Endothelial cell of umbilical vein (primary cell): ENCODE data around the gene PLXNB2. TPM values are rescaled to one million over a fixed set of nuclear protein-coding genes. Genes with fewer than 3 reads are reported as not detected.

Source experiments
- BruUV-seq: library from RNA; stranded (reverse); fragments of 400-500 nt; replicated peaks from 2 replicates; lab custom pipeline; 2021; lab: Mats Ljungman, UMichigan
- CTCF ChIA-PET: fragments of 300-600, 350-600 bp; sonication (Branson Sonifier 250); formaldehyde crosslinking; loops from one replicate; lab custom pipeline; 2021; ENCODE audit warnings: antibody characterized with exemption, inconsistent platforms; lab: Charles Lee
- POLR2A ChIA-PET: fragments of 300-600, 350-600 bp; sonication (Branson Sonifier 250); formaldehyde crosslinking; loops from one replicate; lab custom pipeline; 2021; ENCODE audit warnings: antibody characterized with exemption, inconsistent platforms; lab: Charles Lee
- DNase-seq: peaks from one replicate; pipeline ENCODE4 v3.0.0-alpha.2; 2011; ENCODE audit warnings: low read depth, low spot score
- FAIRE-seq: peaks from 2 replicates; lab custom pipeline; 2011; peaks lifted over from hg19 to GRCh38; lab: Jason Lieb, UNC
- H2AFZ ChIP-seq: 2 replicates; pipeline ENCODE4 v1.6.0; 2012; ENCODE audit warnings: low read depth, low read length, control low read depth, inconsistent platforms
- H3K27ac ChIP-seq: 2 replicates; pipeline ENCODE4 v1.5.1; 2011; ENCODE audit warnings: low read depth, mild to moderate bottlenecking, control low read depth, low read length, moderate library complexity; ENCODE audit not compliant: insufficient read depth
- H3K27me3 ChIP-seq, 2 experiments: 2 replicates each; pipeline versions ENCODE4 v1.6.0 to v1.6.1; 2011; ENCODE audit warnings: low read length in 2 of 2, mixed read lengths in 1 of 2; ENCODE audit not compliant: control insufficient read depth in 2 of 2, insufficient read depth in 2 of 2
- H3K36me3 ChIP-seq, 2 experiments: 2 replicates in 1 of 2; 3 replicates in 1 of 2; pipeline ENCODE4 v1.5.1; 2011; ENCODE audit warnings: low read length in 2 of 2, mild to moderate bottlenecking in 1 of 2, moderate library complexity in 1 of 2; ENCODE audit not compliant: control insufficient read depth in 2 of 2, insufficient read depth in 2 of 2; ENCODE audit errors: extremely low read depth in 1 of 2
- H3K4me1 ChIP-seq: 3 replicates; pipeline ENCODE4 v1.5.1; 2011; ENCODE audit warnings: mild to moderate bottlenecking, low read length; ENCODE audit not compliant: control insufficient read depth, insufficient read depth; ENCODE audit errors: extremely low read depth
- H3K4me2 ChIP-seq: 2 replicates; pipeline ENCODE4 v1.6.1; 2011; ENCODE audit warnings: low read length, control low read depth, mixed read lengths; ENCODE audit not compliant: insufficient read depth
- H3K4me3 ChIP-seq, 3 experiments: fragments of 200-600 bp in 1 of 3; sonication (generic), shearing (Covaris generic) in 1 of 3; replicated peaks in 1 of 3; 2 replicates each; pipeline ENCODE4 v1.5.1; 2011 to 2016; ENCODE audit warnings: control low read depth in 3 of 3, low read length in 3 of 3, mild to moderate bottlenecking in 2 of 3, inconsistent platforms in 1 of 3, low read depth in 1 of 3, moderate library complexity in 1 of 3; ENCODE audit not compliant: insufficient read depth in 1 of 3
- H3K79me2 ChIP-seq: 2 replicates; pipeline ENCODE4 v1.6.0; 2012; ENCODE audit warnings: low read length, inconsistent platforms; ENCODE audit not compliant: control insufficient read depth, insufficient read depth
- H3K9ac ChIP-seq: replicated peaks from 2 replicates; pipeline ENCODE3; 2011; ENCODE audit warnings: low read length, control low read depth; ENCODE audit not compliant: insufficient read depth; ENCODE audit errors: extremely low read depth
- H3K9me1 ChIP-seq: replicated peaks from 3 replicates; pipeline ENCODE4 v1.6.0; 2011; ENCODE audit warnings: mild to moderate bottlenecking, low read length; ENCODE audit not compliant: control insufficient read depth, insufficient read depth; ENCODE audit errors: extremely low read depth
- H3K9me3 ChIP-seq: replicated peaks from 2 replicates; pipeline ENCODE4 v1.5.1; 2012; ENCODE audit warnings: low read length, inconsistent platforms; ENCODE audit not compliant: control insufficient read depth, insufficient read depth
- H4K20me1 ChIP-seq: replicated peaks from 2 replicates; pipeline ENCODE3; 2011; ENCODE audit warnings: mild to moderate bottlenecking, low read length; ENCODE audit not compliant: control insufficient read depth, insufficient read depth; ENCODE audit errors: extremely low read depth
- EZH2 ChIP-seq: IDR thresholded peaks from 2 replicates; pipeline ENCODE4 v1.6.1; 2012; ENCODE audit warnings: borderline replicate concordance, low read depth, mild to moderate bottlenecking, moderate library complexity, low read length, inconsistent platforms; ENCODE audit not compliant: severe bottlenecking
- FOS ChIP-seq: IDR thresholded peaks from 2 replicates; pipeline ENCODE4 v1.6.1; 2011; ENCODE audit warnings: mild to moderate bottlenecking, low read length, moderate library complexity, borderline replicate concordance; ENCODE audit not compliant: insufficient read depth
- GATA2 ChIP-seq: IDR thresholded peaks from 2 replicates; pipeline ENCODE4 v1.7.0; 2011; ENCODE audit warnings: low read depth, mild to moderate bottlenecking, moderate library complexity, mixed read lengths, low read length; ENCODE audit not compliant: insufficient read length, insufficient read depth
- JUN ChIP-seq: IDR thresholded peaks from 2 replicates; pipeline ENCODE4 v1.6.1; 2011; ENCODE audit warnings: borderline replicate concordance, low read depth; ENCODE audit not compliant: insufficient read length, insufficient read depth
- MYC ChIP-seq: IDR thresholded peaks from one replicate; pipeline ENCODE4 v1.6.1; 2011; ENCODE audit warnings: mild to moderate bottlenecking, low read depth, low read length
- POLR2A ChIP-seq: IDR thresholded peaks from 2 replicates; pipeline ENCODE4 v1.6.1; 2012; ENCODE audit warnings: low read depth, mild to moderate bottlenecking, control low read depth, low read length
- POLR2AphosphoS5 ChIP-seq: IDR thresholded peaks from 2 replicates; pipeline ENCODE4 v1.6.1; 2012; ENCODE audit warnings: low read depth, mild to moderate bottlenecking, control low read depth, low read length, moderate library complexity; ENCODE audit not compliant: insufficient read depth
- dilution Hi-C: fragments of 300-500 bp; cut with MboI; formaldehyde crosslinking; loops from one replicate; pipeline ENCODE4 v1.15.0; 2019; ENCODE audit warnings: low sequenced_read_pairs; ENCODE audit not compliant: extremely low pct_ligation_motif_present
- intact Hi-C: fragments of 100-400 bp; cut with micrococcal nuclease; formaldehyde crosslinking; loops from one replicate; pipeline ENCODE4 v1.10.0; 2022
- polyA plus RNA-seq, 4 experiments: library from polyadenylated mRNA; depleted of rRNA in 3 of 4; stranded (reverse) in 3 of 4; unstranded in 1 of 4; fragments of >200 nt; gene quantifications; 2 replicates each; pipeline versions ENCODE4 v1.2.1 to v1.2.3, GENCODE V29; 2011 to 2012; ENCODE audit warnings: missing spikeins in 1 of 4
- total RNA-seq: library from RNA; stranded (reverse); gene quantifications from 2 replicates; pipeline ENCODE4 v1.2.3, GENCODE V29; 2021
- TF ChIP-seq, protein P1 (sequence below), 2 donors: IDR thresholded peaks; 1 replicate in 1 of 2; 2 replicates in 1 of 2; pipeline ENCODE4 v1.5.1; 2011; ENCODE audit warnings: low read length in 2 of 2, mild to moderate bottlenecking in 2 of 2, moderate library complexity in 2 of 2, control low read depth in 1 of 2, inconsistent platforms in 1 of 2, low read depth in 1 of 2; ENCODE audit not compliant: insufficient read depth in 1 of 2; ENCODE audit errors: extremely low read depth in 1 of 2
- TF ChIP-seq, protein P2 (sequence below): IDR thresholded peaks from 2 replicates; pipeline ENCODE4 v1.6.1; 2011; ENCODE audit not compliant: insufficient read depth, insufficient read length

Gene PLXNB2
- total and polyA plus RNA-seq, 2 donors (not counting 3 experiments of a cell fraction or from before 2014, with no cell fraction given), result 82.3 to 139 TPM

DNA sequence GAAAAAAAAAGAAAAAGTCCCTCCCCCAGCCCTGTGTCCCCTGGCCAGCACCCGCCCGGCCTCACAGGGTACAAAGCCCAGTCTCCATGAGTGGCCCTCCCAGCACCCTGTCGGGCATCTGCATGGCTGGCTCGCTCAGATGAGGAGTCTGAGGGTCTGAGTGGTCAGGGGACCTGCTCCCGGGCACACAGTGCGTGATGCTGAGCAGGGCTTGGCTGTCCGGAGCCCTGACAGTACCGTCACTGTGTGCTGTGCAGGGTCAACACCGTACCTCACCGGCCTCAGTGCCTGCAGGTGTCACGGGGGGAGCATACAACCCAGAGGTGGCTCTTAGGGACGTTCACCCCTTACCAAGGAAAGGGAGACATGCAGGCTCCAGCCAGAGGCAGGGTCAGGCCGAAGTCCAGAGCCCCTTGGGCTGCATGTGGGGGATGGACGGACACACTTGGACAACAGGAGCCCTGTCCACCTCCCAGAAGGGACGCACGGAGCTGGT lies 3.6 kb upstream of the PLXNB2 start:
- H3K79me2 ChIP-seq, result peaks cover 9% of the 10 kb centered on the region
- intact Hi-C loops, result no loop called here

More for the DNA sequence above, 3.6 kb upstream of the PLXNB2 start:
- H3K9ac ChIP-seq, result no peak overlapping the region
- H3K4me1 ChIP-seq, result peaks cover 24% of the 10 kb centered on the region
- H3K27me3 ChIP-seq, result no peaks in the 10 kb centered on the region
- no peak overlapping the region for H2AFZ ChIP-seq
- DNase-seq (no peak), FAIRE-seq (no peak)
- TF ChIP-seq JUN (no peak), GATA2 (no peak), MYC (no peak), EZH2 (no peak), POLR2A (no peak), POLR2AphosphoS5 (no peak), FOS (no peak)
- TF ChIP-seq, protein P1, sequence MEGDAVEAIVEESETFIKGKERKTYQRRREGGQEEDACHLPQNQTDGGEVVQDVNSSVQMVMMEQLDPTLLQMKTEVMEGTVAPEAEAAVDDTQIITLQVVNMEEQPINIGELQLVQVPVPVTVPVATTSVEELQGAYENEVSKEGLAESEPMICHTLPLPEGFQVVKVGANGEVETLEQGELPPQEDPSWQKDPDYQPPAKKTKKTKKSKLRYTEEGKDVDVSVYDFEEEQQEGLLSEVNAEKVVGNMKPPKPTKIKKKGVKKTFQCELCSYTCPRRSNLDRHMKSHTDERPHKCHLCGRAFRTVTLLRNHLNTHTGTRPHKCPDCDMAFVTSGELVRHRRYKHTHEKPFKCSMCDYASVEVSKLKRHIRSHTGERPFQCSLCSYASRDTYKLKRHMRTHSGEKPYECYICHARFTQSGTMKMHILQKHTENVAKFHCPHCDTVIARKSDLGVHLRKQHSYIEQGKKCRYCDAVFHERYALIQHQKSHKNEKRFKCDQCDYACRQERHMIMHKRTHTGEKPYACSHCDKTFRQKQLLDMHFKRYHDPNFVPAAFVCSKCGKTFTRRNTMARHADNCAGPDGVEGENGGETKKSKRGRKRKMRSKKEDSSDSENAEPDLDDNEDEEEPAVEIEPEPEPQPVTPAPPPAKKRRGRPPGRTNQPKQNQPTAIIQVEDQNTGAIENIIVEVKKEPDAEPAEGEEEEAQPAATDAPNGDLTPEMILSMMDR (IDR thresholded peaks at IDR 0.05; ENCODE audit: extremely low read depth in 1 of 2, insufficient read depth in 1 of 2, low read depth in 1 of 2, low read length in 2 of 2), result no peak
- TF ChIP-seq, protein P2, sequence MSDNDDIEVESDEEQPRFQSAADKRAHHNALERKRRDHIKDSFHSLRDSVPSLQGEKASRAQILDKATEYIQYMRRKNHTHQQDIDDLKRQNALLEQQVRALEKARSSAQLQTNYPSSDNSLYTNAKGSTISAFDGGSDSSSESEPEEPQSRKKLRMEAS, result no peak
- no peak overlapping the region for H3K27ac ChIP-seq
- dilution Hi-C loops, result no loop called here
- no peaks in the 10 kb centered on the region for H3K9me1 ChIP-seq
- ChIA-PET CTCF (no interaction called here), POLR2A (no interaction called here)
- H3K36me3 ChIP-seq, result no peaks in the 10 kb centered on the region
- H3K4me2 ChIP-seq, result no peak overlapping the region
- H3K4me3 ChIP-seq, result no peak overlapping the region
- H4K20me1 ChIP-seq, result no peaks in the 10 kb centered on the region
- H3K9me3 ChIP-seq, result no peaks in the 10 kb centered on the region
- BruUV-seq, result no TSS peak
